ENCODE measurements around the gene FAM161B. TPM values are rescaled to one million over a fixed set of nuclear protein-coding genes. Genes with fewer than 3 reads are reported as not detected.

FAM161B gene
- total and polyA plus RNA-seq, 2 of the 4 experiments (the other 2 are of a cell fraction), result 1.9 to 2.5 TPM

GRCh38 chr14:73973497-73973896 is 23.6 kb upstream of the FAM161B start:
- no peak overlapping the region for H3K4me2 ChIP-seq (ENCODE audit: low read depth, low read length)
- no peak overlapping the region for H3K9ac ChIP-seq (ENCODE audit: low read depth, low read length)
- H3K4me1 ChIP-seq (ENCODE audit: control insufficient read depth, insufficient read depth, low read length), result peaks cover 7% of the 10 kb centered on the region
- BruUV-seq (replicated peaks), result no TSS peak
- no peak for TF ChIP-seq ELK1 (IDR thresholded peaks at IDR 0.05; ENCODE audit: borderline replicate concordance, low read depth, low read length)
- no peak for TF ChIP-seq POLR2A (IDR thresholded peaks at IDR 0.05; ENCODE audit: low read depth, low read length)
- no peak for TF ChIP-seq RCOR1 (IDR thresholded peaks at IDR 0.05; ENCODE audit: insufficient replicate concordance, low read length)
- no peak for TF ChIP-seq CHD1 (IDR thresholded peaks at IDR 0.05; ENCODE audit: low read depth, low read length)
- TF ChIP-seq RFX5 (IDR thresholded peaks at IDR 0.05; ENCODE audit: low read depth, low read length), result no peak
- TF ChIP-seq FOS (IDR thresholded peaks at IDR 0.05; ENCODE audit: low read depth, low read length), result no peak
- TF ChIP-seq NFE2L2 (IDR thresholded peaks at IDR 0.05; ENCODE audit: low read depth, low read length), result no peak
- no peak for TF ChIP-seq MAFK (IDR thresholded peaks at IDR 0.05; ENCODE audit: low read depth, low read length)
- TF ChIP-seq CTCF (conservative IDR thresholded peaks at IDR 0.05; ENCODE audit: low read depth, low read length), result no peak
- TF ChIP-seq MAZ (IDR thresholded peaks at IDR 0.05; ENCODE audit: borderline replicate concordance, low read depth, low read length), result no peak
- TF ChIP-seq RAD21 (IDR thresholded peaks at IDR 0.05; ENCODE audit: low read length), result no peak
- no peak for TF ChIP-seq MXI1 (IDR thresholded peaks at IDR 0.05; ENCODE audit: borderline replicate concordance, low read depth, low read length)
- TF ChIP-seq SMC3 (IDR thresholded peaks at IDR 0.05; ENCODE audit: low read depth, low read length), result no peak
- TF ChIP-seq CEBPB (IDR thresholded peaks at IDR 0.05; ENCODE audit: low read depth, low read length), result no peak
- no peak for TF ChIP-seq BHLHE40 (IDR thresholded peaks at IDR 0.05; ENCODE audit: low read depth, low read length)
- no peak for TF ChIP-seq USF2 (IDR thresholded peaks at IDR 0.05; ENCODE audit: low read depth, low read length)
- DNase-seq (no peak), ATAC-seq (ENCODE audit: low read depth) (no peak)
- no peak overlapping the region for H2BK5ac ChIP-seq (ENCODE audit: low read depth, low read length, poor library complexity, severe bottlenecking)
- no peak overlapping the region for H3K27ac ChIP-seq (ENCODE audit: insufficient read depth, low read length)
- no peak overlapping the region for H4K5ac ChIP-seq (ENCODE audit: low read depth, low read length)
- dilution Hi-C loops (cut with HindIII; ENCODE audit: low sequenced_read_pairs, unreplicated experiment) (no loop called here), in situ Hi-C loops (cut with MboI; ENCODE audit: low sequenced_read_pairs) (no loop called here), intact Hi-C loops (cut with micrococcal nuclease) (no loop called here)
- no peaks in the 10 kb centered on the region for H3K27me3 ChIP-seq (ENCODE audit: control insufficient read depth, insufficient read depth, low read length)
- H4K91ac ChIP-seq (ENCODE audit: insufficient read depth, low read depth, low read length), result no peak overlapping the region
- H2AFZ ChIP-seq (replicated peaks; ENCODE audit: low read length, poor library complexity), result no peak overlapping the region
- WGBS, 2 experiments (ENCODE audit: extremely low coverage in 2 of 2, insufficient read length in 1 of 2), result 100% methylated on average over 1 of the region's 2 CpGs; no CpG with 5 or more reads in 1 of the 2 experiments
- H2AK5ac ChIP-seq (ENCODE audit: low read depth, low read length), result no peak overlapping the region
- H2BK120ac ChIP-seq (ENCODE audit: low read depth, low read length), result no peak overlapping the region
- ChIA-PET CTCF (no interaction called here), POLR2A (ENCODE audit: unreplicated experiment) (no interaction called here)
- H3K56ac ChIP-seq (ENCODE audit: extremely low read depth, insufficient read depth, low read length), result no peak overlapping the region
- no peak overlapping the region for H2BK15ac ChIP-seq (ENCODE audit: low read depth, low read length)
- no peak overlapping the region for H3K18ac ChIP-seq (ENCODE audit: low read depth, low read length)
- H3K9me1 ChIP-seq (ENCODE audit: insufficient read depth, low read length), result peaks cover 14% of the 10 kb centered on the region
- no peaks in the 10 kb centered on the region for H3K9me3 ChIP-seq (ENCODE audit: control insufficient read depth, insufficient read depth, low read length)
- no peak overlapping the region for H3K4me3 ChIP-seq (ENCODE audit: insufficient read depth, low read depth, low read length)
- H2AK9ac ChIP-seq (replicated peaks; ENCODE audit: low read depth, low read length, poor library complexity), result no peak overlapping the region
- no peak overlapping the region for H2BK20ac ChIP-seq (ENCODE audit: low read depth, low read length)
- no peak overlapping the region for H3K23ac ChIP-seq (ENCODE audit: low read depth, low read length)
- H3K79me1 ChIP-seq (ENCODE audit: low read depth in 1 of 2, low read length in 2 of 2), result no peaks in the 10 kb centered on the region
- peaks cover 3% of the 10 kb centered on the region; the same call in 1 of the 2 replicates for H4K20me1 ChIP-seq (ENCODE audit: insufficient read depth, low read length)
- H3K4ac ChIP-seq (ENCODE audit: low read depth, low read length), result no peak overlapping the region
- H3K14ac ChIP-seq (replicated peaks; ENCODE audit: low read depth, low read length), result no peak overlapping the region
- no peak overlapping the region for H4K8ac ChIP-seq (ENCODE audit: low read depth in 2 of 2, low read length in 2 of 2)
- H3K36me3 ChIP-seq (ENCODE audit: control insufficient read depth, insufficient read depth, low read length), result peaks cover 13% of the 10 kb centered on the region

All from IMR-90 (cell line).